ENCODE results near the gene AGPS.
A peak's percentile ranks its signal among the peaks of the same experiment; 100 is the strongest.
"Not testable (repeated sequence)": the region's sequence is repeated elsewhere in the genome, so short reads cannot be mapped to it uniquely, and the experiment has no call there.

The AGPS gene

DNA sequence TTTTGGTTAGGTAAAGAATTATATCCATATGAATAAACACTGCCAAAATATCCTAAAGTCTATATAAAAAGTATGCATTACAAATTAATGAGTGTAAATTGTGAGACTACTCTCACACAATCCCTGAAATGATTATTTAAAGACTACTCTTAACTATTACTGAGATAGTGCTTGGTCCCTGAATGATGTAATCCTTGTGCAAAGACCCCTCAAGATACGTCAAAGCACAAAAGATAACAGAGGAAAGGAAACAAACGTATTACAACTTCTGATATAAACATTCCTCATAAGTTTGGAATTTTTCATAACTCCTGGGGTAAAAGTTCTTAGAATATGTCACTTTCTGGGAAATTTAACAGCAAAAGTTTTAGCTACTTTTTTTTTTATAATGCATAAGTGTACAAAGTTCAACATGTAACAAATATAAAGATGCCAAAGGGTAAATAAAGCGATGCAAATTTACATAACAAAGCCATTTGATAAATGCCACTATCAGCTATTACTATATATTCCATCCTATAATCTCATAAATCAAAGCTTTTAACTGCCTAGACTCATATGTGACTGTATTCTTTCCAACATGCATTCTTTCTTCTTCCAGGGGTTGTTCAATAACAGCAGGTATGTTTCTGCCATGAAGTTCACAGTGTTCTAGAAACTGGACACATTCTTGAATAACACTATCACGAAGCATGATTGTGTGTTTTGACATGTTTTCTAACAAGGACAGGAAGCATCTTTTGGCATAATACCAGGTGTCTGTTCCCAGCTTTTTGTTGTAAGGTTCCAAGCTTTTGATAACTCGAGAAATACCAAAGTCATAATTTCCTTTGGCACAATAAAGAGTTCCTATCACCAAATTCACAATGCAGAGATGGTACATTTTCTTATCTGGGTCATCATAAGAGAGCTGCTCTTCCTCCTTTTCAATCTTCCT, 158.0 kb downstream of the AGPS start:
- DNase-seq (ENCODE audit: low read depth, low spot score): no peak

DNA sequence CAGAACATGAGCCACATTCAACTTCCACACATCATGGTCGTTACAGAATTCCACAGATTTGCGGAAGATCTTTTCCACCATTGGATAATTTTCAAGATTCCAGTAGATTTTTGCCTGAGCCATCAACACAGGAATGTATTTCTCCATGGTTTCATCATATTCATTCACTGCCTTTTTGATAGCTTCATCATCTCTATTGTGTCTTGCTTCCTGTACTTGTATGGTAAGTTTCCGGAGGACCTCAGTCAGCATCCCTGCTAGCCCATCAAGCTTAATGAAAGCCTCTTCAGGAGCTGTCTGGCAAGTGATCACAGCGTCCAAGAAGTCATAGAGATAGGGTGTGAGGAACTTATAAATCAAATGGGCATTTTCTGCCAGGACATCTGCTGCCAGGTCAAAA, 158.8 kb downstream of the AGPS start:
- DNase-seq (ENCODE audit: low read depth, low spot score): not testable (repeated sequence)

DNA sequence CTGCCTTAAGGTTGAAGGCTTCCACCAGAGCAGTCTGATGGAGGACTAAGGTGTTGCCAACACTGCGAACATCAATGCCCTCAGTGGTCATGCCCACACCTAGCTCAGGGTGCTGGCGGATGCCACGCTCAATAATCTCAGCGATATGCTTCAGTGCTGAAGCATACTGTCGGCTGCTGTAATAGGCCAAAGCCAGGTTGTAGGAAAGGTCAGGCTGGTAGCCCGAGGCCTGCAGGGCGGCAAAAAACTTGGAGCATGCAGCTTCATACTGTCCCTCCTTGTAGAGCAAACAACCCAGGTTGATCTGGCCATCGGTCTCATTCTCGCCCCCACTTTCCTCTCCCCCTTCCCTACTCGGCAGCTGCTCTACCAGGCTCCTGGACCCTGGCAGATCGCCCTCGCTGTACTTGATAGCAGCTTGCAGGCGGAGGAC, 159.4 kb downstream of the AGPS start:
- DNase-seq (ENCODE audit: low read depth, low spot score): peak; percentile 61

- DNase-seq (ENCODE audit: low read depth, low spot score): peak; percentile 95
Measured at GRCh38 chr2:177552422-177553175, 160.0 kb downstream of the AGPS start.

GRCh38 chr2:177553176-177553884, 160.8 kb downstream of the AGPS start:
- DNase-seq (ENCODE audit: low read depth, low spot score): no peak

- no peak for DNase-seq (ENCODE audit: low read depth, low spot score)
Measured at GRCh38 chr2:177554365-177554764, 161.8 kb downstream of the AGPS start.

DNA sequence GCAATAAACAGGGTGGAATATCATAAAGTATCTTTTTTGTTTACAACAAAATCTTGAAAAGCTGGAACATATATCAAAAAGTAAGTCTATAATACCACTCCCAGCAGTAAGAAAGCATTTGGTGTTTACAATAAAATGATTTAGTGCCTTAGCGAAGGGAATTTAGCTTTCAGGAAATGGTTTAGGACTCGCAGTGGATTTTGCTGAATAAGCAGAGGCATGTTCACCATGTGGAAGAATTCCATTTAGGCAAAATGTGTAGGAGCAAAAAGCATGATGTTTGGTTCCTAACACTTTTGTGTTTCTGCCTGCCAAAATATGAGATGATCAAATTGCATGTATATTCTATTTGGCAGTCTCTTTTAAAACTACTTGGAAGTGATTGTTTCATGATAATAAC, 163.6 kb downstream of the AGPS start:
- DNase-seq (ENCODE audit: low read depth, low spot score): no peak

DNA sequence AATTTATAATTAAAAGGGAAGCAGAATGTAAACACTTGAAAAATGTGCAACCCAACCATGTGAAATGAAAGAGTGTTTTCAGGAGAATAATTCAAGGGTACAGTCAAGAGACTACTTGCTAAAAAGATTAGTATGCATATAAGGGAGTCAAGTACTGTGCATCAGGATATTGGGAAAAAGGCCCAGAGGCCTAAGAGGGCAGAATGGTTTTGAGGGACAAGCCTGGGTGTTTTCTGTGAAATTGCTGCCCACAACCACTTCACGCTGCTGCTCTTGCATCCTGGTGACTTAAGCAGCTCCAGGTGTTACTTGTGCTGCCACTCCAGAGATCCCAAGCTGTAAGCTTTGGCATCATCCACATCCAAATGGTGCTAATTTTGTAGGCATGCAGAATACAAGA, 165.2 kb downstream of the AGPS start:
- no peak for DNase-seq (ENCODE audit: low read depth, low spot score)

- no peak for DNase-seq (ENCODE audit: low read depth, low spot score)
Measured at GRCh38 chr2:177559638-177560037, 167.1 kb downstream of the AGPS start.

DNA sequence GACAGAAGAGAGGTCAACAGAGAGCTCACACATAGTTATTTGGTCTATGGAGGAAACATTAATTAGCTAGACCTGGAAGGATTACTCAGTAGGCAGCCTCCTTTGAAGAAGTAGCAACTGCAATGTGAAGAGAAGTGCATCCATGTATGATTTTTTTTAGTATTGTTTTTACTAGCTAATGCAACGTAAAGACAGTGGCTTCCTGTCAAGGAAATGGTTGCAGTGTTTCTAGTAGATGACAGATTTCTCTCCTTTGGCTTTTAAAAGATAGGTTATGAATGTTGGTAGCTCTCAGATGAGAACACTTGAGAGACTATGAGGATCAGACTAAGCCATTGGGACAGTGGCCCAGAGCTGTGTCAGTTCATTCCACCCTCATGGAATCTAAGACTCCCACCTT, 175.8 kb downstream of the AGPS start:
- DNase-seq (ENCODE audit: low read depth, low spot score): no peak

GRCh38 chr2:177568893-177569292, 176.3 kb downstream of the AGPS start:
- no peak for DNase-seq (ENCODE audit: low read depth, low spot score)

DNA sequence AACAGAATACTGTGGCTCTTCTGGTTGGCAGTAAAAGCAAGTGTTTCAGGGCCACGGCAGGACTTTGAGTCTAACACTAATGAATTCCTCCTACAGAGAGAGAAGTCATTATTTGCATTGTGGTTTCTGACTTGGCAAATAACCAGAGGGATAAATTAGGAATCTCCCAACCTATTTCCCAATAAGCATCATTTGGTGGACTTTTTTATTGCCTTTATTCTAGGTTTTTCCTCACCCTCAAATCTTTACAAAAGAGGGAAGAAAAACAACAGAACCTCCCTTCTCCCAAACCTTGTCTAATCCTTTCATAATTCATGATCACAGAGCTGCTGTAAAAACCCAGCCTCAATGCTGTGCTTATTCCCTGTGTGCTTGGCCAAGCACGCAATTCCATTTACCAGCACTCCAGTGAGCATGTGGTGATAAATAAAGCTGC, 179.7 kb downstream of the AGPS start:
- no peak for DNase-seq (ENCODE audit: low read depth, low spot score)

DNA sequence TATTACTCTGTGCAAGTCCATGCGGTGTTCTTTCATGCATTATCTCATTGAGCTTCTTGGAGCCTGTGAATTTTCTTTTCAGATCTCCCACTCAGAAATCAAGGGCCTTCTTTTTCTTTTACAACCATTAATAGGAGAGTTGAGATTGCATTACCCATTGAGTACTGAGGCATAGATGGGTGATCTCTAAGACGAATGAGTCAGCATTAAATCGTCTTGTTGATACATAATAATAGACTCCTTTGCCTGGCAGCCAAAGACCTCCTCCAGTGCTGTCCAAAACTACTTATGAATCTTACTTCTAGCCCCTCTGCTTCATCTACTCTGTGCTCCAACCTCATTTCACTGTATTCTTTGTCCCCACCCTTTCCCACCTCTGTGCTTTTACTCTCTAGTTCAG, 180.5 kb downstream of the AGPS start:
- DNase-seq (ENCODE audit: low read depth, low spot score): no peak

GRCh38 chr2:177574356-177574755, 181.8 kb downstream of the AGPS start:
- no peak for DNase-seq (ENCODE audit: low read depth, low spot score)

DNA sequence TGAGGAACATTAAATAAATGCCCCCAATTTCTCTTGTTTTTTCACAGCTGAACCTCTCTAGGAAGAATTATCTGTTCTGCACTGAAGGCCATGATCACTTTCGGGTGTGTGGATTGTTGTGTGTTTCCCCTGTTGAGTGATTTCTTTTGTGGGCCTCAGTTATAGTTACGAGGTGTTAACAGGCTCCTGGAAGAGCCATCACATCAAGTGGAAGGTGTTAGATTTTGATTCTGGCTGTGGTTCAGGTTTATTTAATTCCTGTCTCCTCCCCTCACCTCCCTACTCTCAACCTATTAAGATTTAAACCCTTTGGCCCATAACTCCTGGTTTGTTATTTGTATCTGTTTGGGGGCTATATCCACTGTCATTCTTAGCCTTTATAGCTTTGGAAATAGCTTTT, 182.8 kb downstream of the AGPS start:
- no peak for DNase-seq (ENCODE audit: low read depth, low spot score)

- DNase-seq (ENCODE audit: low read depth, low spot score): no peak
Measured at GRCh38 chr2:177577075-177577474, 184.5 kb downstream of the AGPS start.

DNA sequence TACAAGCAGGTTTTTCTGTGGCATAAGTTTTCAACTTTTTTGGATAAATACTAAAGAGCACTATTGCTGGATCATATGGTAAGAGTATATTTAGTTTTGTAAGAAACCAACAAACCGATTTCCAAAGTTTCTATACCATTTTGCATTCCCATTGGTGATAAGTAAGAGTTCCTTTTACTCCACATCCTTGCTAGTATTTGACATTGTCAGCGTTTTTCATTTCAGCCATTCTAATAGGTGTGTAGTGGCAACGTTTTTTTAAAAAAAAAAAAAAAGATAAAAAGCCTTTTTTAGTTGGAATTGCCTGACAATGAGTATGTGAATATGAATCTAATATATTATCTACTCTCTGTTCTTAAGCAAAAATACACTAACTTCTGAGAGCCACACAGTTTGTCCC, 185.9 kb downstream of the AGPS start:
- no peak for DNase-seq (ENCODE audit: low read depth, low spot score)

GRCh38 chr2:177579486-177580036, 187.0 kb downstream of the AGPS start:
- DNase-seq (ENCODE audit: low read depth, low spot score): no peak

DNA sequence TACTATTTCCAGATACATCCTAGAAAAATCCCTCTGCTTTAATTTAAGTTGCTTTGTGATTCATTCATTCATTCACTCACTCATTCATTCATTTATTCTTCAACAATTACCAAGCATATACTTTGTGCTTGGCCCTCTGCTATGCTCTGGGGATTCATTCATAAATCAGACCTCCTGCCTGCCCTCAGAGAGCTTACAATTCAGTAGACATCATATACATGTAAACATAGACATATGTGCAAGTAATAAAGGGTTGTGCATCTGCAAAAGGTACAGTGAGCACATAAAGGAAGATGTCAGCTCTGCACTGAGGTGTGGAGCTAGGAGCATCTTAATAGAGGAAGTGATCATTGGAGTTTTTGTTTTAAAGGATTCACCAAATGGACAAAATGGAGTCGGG, 189.4 kb downstream of the AGPS start:
- DNase-seq (ENCODE audit: low read depth, low spot score): no peak

DNA sequence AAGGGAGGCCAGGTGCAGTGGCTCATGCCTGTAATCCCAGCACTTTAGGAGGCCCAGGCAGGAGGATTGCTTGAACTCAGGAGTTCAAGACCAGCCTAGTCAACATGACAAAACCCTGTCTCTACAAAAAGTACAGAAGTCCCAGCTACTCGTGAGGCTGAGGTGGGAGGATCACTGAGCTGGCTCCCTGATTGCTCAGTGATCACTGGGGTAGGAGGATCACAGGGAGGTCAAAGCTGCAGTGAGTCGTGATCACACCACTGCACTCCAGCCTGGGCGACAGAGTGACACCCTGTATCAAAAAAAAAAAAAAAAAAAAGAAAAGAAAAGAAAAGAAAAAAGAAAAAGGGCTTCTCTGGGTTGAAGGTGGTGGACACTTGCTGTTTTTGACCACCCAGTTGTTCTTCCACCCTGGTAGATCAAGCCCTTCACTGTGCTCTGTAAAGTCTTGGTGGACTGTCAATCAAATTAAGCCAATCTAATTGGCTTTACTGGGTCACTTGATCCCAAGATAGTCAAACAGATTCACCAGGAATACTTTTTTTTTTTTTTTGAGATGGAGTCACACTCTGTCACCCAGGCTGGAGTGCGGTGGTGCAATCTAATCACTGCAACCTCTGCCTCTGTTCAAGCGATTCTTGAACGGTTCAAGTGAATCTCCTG, 191.6 kb downstream of the AGPS start:
- DNase-seq (ENCODE audit: low read depth, low spot score): no peak

DNA sequence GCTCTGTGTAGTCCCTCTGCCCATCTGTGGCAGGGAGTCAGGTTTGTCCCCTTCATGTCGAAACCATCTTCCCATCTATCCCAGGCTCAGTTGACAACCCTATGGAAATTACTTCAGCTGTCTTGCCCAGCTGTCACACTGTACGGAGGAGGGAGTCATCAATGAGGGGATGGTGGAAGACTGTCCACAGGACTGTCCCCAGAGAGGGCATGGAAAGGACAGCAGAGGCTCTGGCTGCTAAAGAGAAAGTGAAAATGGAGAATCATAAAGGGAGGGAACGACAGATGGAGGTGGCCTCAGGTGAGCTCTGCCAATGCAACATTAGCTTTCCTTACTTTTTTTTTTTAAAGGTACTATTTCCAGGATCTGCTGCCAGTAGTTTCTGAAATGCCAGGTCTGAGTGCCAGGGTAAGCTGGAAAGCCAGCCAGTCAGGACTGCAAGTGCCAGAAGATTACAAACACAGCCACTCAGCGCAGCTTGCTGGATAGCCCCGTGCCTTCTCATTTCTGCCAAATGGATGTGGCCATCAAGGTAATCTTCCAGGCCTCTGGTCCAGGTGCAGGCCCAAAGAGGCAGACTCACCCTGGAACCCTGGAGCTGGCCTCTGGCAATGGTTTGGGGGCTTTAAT, 192.8 kb downstream of the AGPS start:
- no peak for DNase-seq (ENCODE audit: low read depth, low spot score)
